ENCODE results near the gene PEPD. TPM values are rescaled to one million over a fixed set of nuclear protein-coding genes. Genes with fewer than 3 reads are reported as not detected.
A peak's percentile ranks its signal among the peaks of the same experiment; 100 is the strongest.

The PEPD gene
- polyA plus RNA-seq, 4 donors: 159 to 1,330 (median 491) TPM

GRCh38 chr19:33514885-33515551, 6.6 kb downstream of the PEPD start:
- H3K27ac ChIP-seq (ENCODE audit: low read depth in 1 of 3, low read length in 2 of 3): no peak overlapping the region

GRCh38 chr19:33513424-33513823, 8.2 kb downstream of the PEPD start:
- Histone ChIP-seq H3K27me3 (ENCODE audit: control insufficient read depth in 3 of 3, insufficient read depth in 3 of 3, low read length in 3 of 3) (no peaks in the 10 kb centered on the region), H3K4me1 (ENCODE audit: control insufficient read depth in 3 of 3, insufficient read depth in 2 of 3, low read depth in 1 of 3, low read length in 2 of 3) (peaks cover 3 to 9% (median 5%) of the 10 kb centered on the region in 3 donors), H3K36me3 (ENCODE audit: control insufficient read depth in 3 of 3, insufficient read depth in 2 of 3, low read depth in 1 of 3, low read length in 3 of 3) (peaks cover 0 to 49% (median 17%) of the 10 kb centered on the region in 3 donors), H3K4me3 (ENCODE audit: low read depth in 1 of 3, low read length in 3 of 3) (no peak overlapping the region), H3K9me3 (ENCODE audit: control insufficient read depth in 2 of 2, insufficient read depth in 1 of 2, low read depth in 1 of 2, low read length in 1 of 2) (no peaks in the 10 kb centered on the region), H3K27ac (ENCODE audit: low read depth in 1 of 3, low read length in 2 of 3) (no peak overlapping the region)
- 91 to 94% (median 94%) methylated on average over 9 of the region's 9 CpGs for WGBS, 3 donors
- DNase-seq (no peak), FAIRE-seq (no peak)

More at GRCh38 chr19:33514885-33515551, 6.6 kb downstream of the PEPD start:
- FAIRE-seq: no peak
- Histone ChIP-seq H3K4me1 (ENCODE audit: control insufficient read depth in 3 of 3, insufficient read depth in 2 of 3, low read depth in 1 of 3, low read length in 2 of 3) (peaks cover 3 to 13% (median 9%) of the 10 kb centered on the region in 3 donors), H3K4me3 (ENCODE audit: low read depth in 1 of 3, low read length in 3 of 3) (no peak overlapping the region), H3K9me3 (ENCODE audit: control insufficient read depth in 2 of 2, insufficient read depth in 1 of 2, low read depth in 1 of 2, low read length in 1 of 2) (no peaks in the 10 kb centered on the region), H3K27me3 (ENCODE audit: control insufficient read depth in 3 of 3, insufficient read depth in 3 of 3, low read length in 3 of 3) (no peaks in the 10 kb centered on the region), H3K36me3 (ENCODE audit: control insufficient read depth in 3 of 3, insufficient read depth in 2 of 3, low read depth in 1 of 3, low read length in 3 of 3) (peaks cover 0 to 34% (median 9%) of the 10 kb centered on the region in 3 donors)
- peak; percentile 38 to 42 for DNase-seq
- 70 to 74% (median 73%) methylated on average over 25 of the region's 25 CpGs for WGBS, 3 donors

GRCh38 chr19:33512580-33513137, 8.9 kb downstream of the PEPD start:
- no peaks in the 10 kb centered on the region for H3K9me3 ChIP-seq (ENCODE audit: control insufficient read depth in 2 of 2, insufficient read depth in 1 of 2, low read depth in 1 of 2, low read length in 1 of 2)
- 94 to 97% (median 95%) methylated on average over 19 to 23 of the region's 23 CpGs for WGBS, 3 donors
- no peak for DNase-seq
- no peaks in the 10 kb centered on the region for H3K27me3 ChIP-seq (ENCODE audit: control insufficient read depth in 3 of 3, insufficient read depth in 3 of 3, low read length in 3 of 3)
- no peak for FAIRE-seq
- H3K4me3 ChIP-seq (ENCODE audit: low read depth in 1 of 3, low read length in 3 of 3): no peak overlapping the region
- H3K27ac ChIP-seq (ENCODE audit: low read depth in 1 of 3, low read length in 2 of 3): no peak overlapping the region
- peaks cover 3 to 9% (median 5%) of the 10 kb centered on the region in 3 donors for H3K4me1 ChIP-seq (ENCODE audit: control insufficient read depth in 3 of 3, insufficient read depth in 2 of 3, low read depth in 1 of 3, low read length in 2 of 3)
- H3K36me3 ChIP-seq (ENCODE audit: control insufficient read depth in 3 of 3, insufficient read depth in 2 of 3, low read depth in 1 of 3, low read length in 3 of 3): peaks cover 0 to 54% (median 17%) of the 10 kb centered on the region in 3 donors

GRCh38 chr19:33512021-33512420, 9.6 kb downstream of the PEPD start:
- DNase-seq (no peak), FAIRE-seq (no peak)
- H3K27me3 ChIP-seq (ENCODE audit: control insufficient read depth in 3 of 3, insufficient read depth in 3 of 3, low read length in 3 of 3): no peaks in the 10 kb centered on the region
- no peak overlapping the region for H3K4me3 ChIP-seq (ENCODE audit: low read depth in 1 of 3, low read length in 3 of 3)
- no peak overlapping the region for H3K27ac ChIP-seq (ENCODE audit: low read depth in 1 of 3, low read length in 2 of 3)
- no peaks in the 10 kb centered on the region for H3K9me3 ChIP-seq (ENCODE audit: control insufficient read depth in 2 of 2, insufficient read depth in 1 of 2, low read depth in 1 of 2, low read length in 1 of 2)
- H3K4me1 ChIP-seq (ENCODE audit: control insufficient read depth in 3 of 3, insufficient read depth in 2 of 3, low read depth in 1 of 3, low read length in 2 of 3): peaks cover 3 to 9% (median 5%) of the 10 kb centered on the region in 3 donors
- 96 to 98% (median 97%) methylated on average over 3 of the region's 3 CpGs for WGBS, 3 donors
- H3K36me3 ChIP-seq (ENCODE audit: control insufficient read depth in 3 of 3, insufficient read depth in 2 of 3, low read depth in 1 of 3, low read length in 3 of 3): peaks cover 0 to 60% (median 18%) of the 10 kb centered on the region in 3 donors

GRCh38 chr19:33511346-33511745, 10.2 kb downstream of the PEPD start:
- Histone ChIP-seq H3K4me3 (ENCODE audit: low read depth in 1 of 3, low read length in 3 of 3) (no peak overlapping the region), H3K27ac (ENCODE audit: low read depth in 1 of 3, low read length in 2 of 3) (no peak overlapping the region), H3K9me3 (ENCODE audit: control insufficient read depth in 2 of 2, insufficient read depth in 1 of 2, low read depth in 1 of 2, low read length in 1 of 2) (no peaks in the 10 kb centered on the region), H3K36me3 (ENCODE audit: control insufficient read depth in 3 of 3, insufficient read depth in 2 of 3, low read depth in 1 of 3, low read length in 3 of 3) (peaks cover 0 to 61% (median 20%) of the 10 kb centered on the region in 3 donors), H3K27me3 (ENCODE audit: control insufficient read depth in 3 of 3, insufficient read depth in 3 of 3, low read length in 3 of 3) (no peaks in the 10 kb centered on the region), H3K4me1 (ENCODE audit: control insufficient read depth in 3 of 3, insufficient read depth in 2 of 3, low read depth in 1 of 3, low read length in 2 of 3) (peaks cover 3 to 9% (median 4%) of the 10 kb centered on the region in 3 donors)
- DNase-seq: no peak
- no peak for FAIRE-seq
- 95 to 97% (median 95%) methylated on average over 13 of the region's 13 CpGs for WGBS, 3 donors

- Histone ChIP-seq H3K27ac (ENCODE audit: low read depth in 1 of 3, low read length in 2 of 3) (no peak overlapping the region), H3K27me3 (ENCODE audit: control insufficient read depth in 3 of 3, insufficient read depth in 3 of 3, low read length in 3 of 3) (no peaks in the 10 kb centered on the region), H3K36me3 (ENCODE audit: control insufficient read depth in 3 of 3, insufficient read depth in 2 of 3, low read depth in 1 of 3, low read length in 3 of 3) (peaks cover 0 to 61% (median 20%) of the 10 kb centered on the region in 3 donors), H3K4me1 (ENCODE audit: control insufficient read depth in 3 of 3, insufficient read depth in 2 of 3, low read depth in 1 of 3, low read length in 2 of 3) (peaks cover 0 to 6% (median 0%) of the 10 kb centered on the region in 3 donors), H3K4me3 (ENCODE audit: low read depth in 1 of 3, low read length in 3 of 3) (no peak overlapping the region), H3K9me3 (ENCODE audit: control insufficient read depth in 2 of 2, insufficient read depth in 1 of 2, low read depth in 1 of 2, low read length in 1 of 2) (no peaks in the 10 kb centered on the region)
- no peak for FAIRE-seq
- WGBS, 3 donors: 89 to 92% (median 92%) methylated on average over 11 of the region's 11 CpGs
- no peak for DNase-seq
Measured at GRCh38 chr19:33510462-33511194, 11.0 kb downstream of the PEPD start.

- no peaks in the 10 kb centered on the region for H3K9me3 ChIP-seq (ENCODE audit: control insufficient read depth in 2 of 2, insufficient read depth in 1 of 2, low read depth in 1 of 2, low read length in 1 of 2)
- H3K27me3 ChIP-seq (ENCODE audit: control insufficient read depth in 3 of 3, insufficient read depth in 3 of 3, low read length in 3 of 3): no peaks in the 10 kb centered on the region
- H3K36me3 ChIP-seq (ENCODE audit: control insufficient read depth in 3 of 3, insufficient read depth in 2 of 3, low read depth in 1 of 3, low read length in 3 of 3): peaks cover 0 to 66% (median 20%) of the 10 kb centered on the region in 3 donors
- H3K4me1 ChIP-seq (ENCODE audit: control insufficient read depth in 3 of 3, insufficient read depth in 2 of 3, low read depth in 1 of 3, low read length in 2 of 3): no peaks in the 10 kb centered on the region
- H3K4me3 ChIP-seq (ENCODE audit: low read depth in 1 of 3, low read length in 3 of 3): no peak overlapping the region
- WGBS, 3 donors: 82 to 92% (median 87%) methylated on average over 15 of the region's 15 CpGs
- no peak overlapping the region for H3K27ac ChIP-seq (ENCODE audit: low read depth in 1 of 3, low read length in 2 of 3)
- DNase-seq: no peak
- FAIRE-seq: no peak
Measured at GRCh38 chr19:33509774-33510173, 11.8 kb downstream of the PEPD start.

GRCh38 chr19:33508941-33509614, 12.5 kb downstream of the PEPD start:
- WGBS, 3 donors: 72 to 83% (median 82%) methylated on average over 11 to 12 of the region's 12 CpGs
- no peak for DNase-seq
- H3K4me3 ChIP-seq (ENCODE audit: low read depth in 1 of 3, low read length in 3 of 3): no peak overlapping the region
- no peaks in the 10 kb centered on the region for H3K4me1 ChIP-seq (ENCODE audit: control insufficient read depth in 3 of 3, insufficient read depth in 2 of 3, low read depth in 1 of 3, low read length in 2 of 3)
- FAIRE-seq: no peak
- H3K36me3 ChIP-seq (ENCODE audit: control insufficient read depth in 3 of 3, insufficient read depth in 2 of 3, low read depth in 1 of 3, low read length in 3 of 3): peaks cover 0 to 67% (median 20%) of the 10 kb centered on the region in 3 donors
- no peaks in the 10 kb centered on the region for H3K9me3 ChIP-seq (ENCODE audit: control insufficient read depth in 2 of 2, insufficient read depth in 1 of 2, low read depth in 1 of 2, low read length in 1 of 2)
- H3K27me3 ChIP-seq (ENCODE audit: control insufficient read depth in 3 of 3, insufficient read depth in 3 of 3, low read length in 3 of 3): no peaks in the 10 kb centered on the region
- no peak overlapping the region for H3K27ac ChIP-seq (ENCODE audit: low read depth in 1 of 3, low read length in 2 of 3)
